ENCODE measurements around the gene B4GALT4. TPM values are rescaled to one million over a fixed set of nuclear protein-coding genes. Genes with fewer than 3 reads are reported as not detected.
"Not testable (repeated sequence)": the region's sequence is repeated elsewhere in the genome, so short reads cannot be mapped to it uniquely, and the experiment has no call there.

Gene B4GALT4
- total RNA-seq (2014; rRNA removed; shearing (Covaris generic); ENCODE audit: low replicate concordance), result 13.2 and 17.7 TPM in 2 replicates

GRCh38 chr3:119240591-119241434 lies at the start of gene B4GALT4:
TSS of gene B4GALT4 (minus strand) at chr3:119240878. CDS start at chr3:119230099, 10,779 bp downstream.
- no peaks in the 10 kb centered on the region for H3K9me3 ChIP-seq
- H3K27me3 ChIP-seq, result no peaks in the 10 kb centered on the region
- H3K4me3 ChIP-seq, result peak within 1 kb of the TSS; percentile 83
- peaks cover 12% of the 10 kb centered on the region for H3K36me3 ChIP-seq
- peak; percentile 93 for DNase-seq

- no peak overlapping the region for H3K4me3 ChIP-seq
- H3K36me3 ChIP-seq, result no peaks in the 10 kb centered on the region
- no peaks in the 10 kb centered on the region; the same call in none of the 2 replicates for H3K27me3 ChIP-seq
- no peak for DNase-seq
- H3K9me3 ChIP-seq, result peaks cover 34% of the 10 kb centered on the region
Measured at GRCh38 chr3:119289404-119289770, 48.7 kb upstream of the B4GALT4 start.

GRCh38 chr3:119288669-119289403 lies 48.2 kb upstream of the B4GALT4 start:
- Histone ChIP-seq H3K36me3 (no peaks in the 10 kb centered on the region), H3K9me3 (peaks cover 34% of the 10 kb centered on the region), H3K4me3 (no peak overlapping the region), H3K27me3 (no peaks in the 10 kb centered on the region; the same call in none of the 2 replicates)
- DNase-seq, result no peak

- Histone ChIP-seq H3K9me3 (no peaks in the 10 kb centered on the region; the same call in 1 of the 2 replicates), H3K36me3 (no peaks in the 10 kb centered on the region), H3K4me3 (no peak overlapping the region), H3K27me3 (no peaks in the 10 kb centered on the region)
- DNase-seq, result no peak
Measured at GRCh38 chr3:119279584-119280243, 39.0 kb upstream of the B4GALT4 start.

GRCh38 chr3:119279101-119279554 lies 38.5 kb upstream of the B4GALT4 start:
- DNase-seq, result peak; percentile 60
- Histone ChIP-seq H3K27me3 (no peaks in the 10 kb centered on the region), H3K9me3 (no peaks in the 10 kb centered on the region), H3K36me3 (no peaks in the 10 kb centered on the region), H3K4me3 (no peak overlapping the region)

- Histone ChIP-seq H3K36me3 (no peaks in the 10 kb centered on the region), H3K9me3 (no peaks in the 10 kb centered on the region), H3K4me3 (no peak overlapping the region), H3K27me3 (no peaks in the 10 kb centered on the region)
- no peak for DNase-seq
Measured at GRCh38 chr3:119276680-119277079, 36.0 kb upstream of the B4GALT4 start.

- not testable (repeated sequence) for H3K9me3 ChIP-seq, H3K4me3 ChIP-seq, H3K27me3 ChIP-seq, H3K36me3 ChIP-seq, DNase-seq
Measured at GRCh38 chr3:119270212-119270611, 29.5 kb upstream of the B4GALT4 start.

- no peak for DNase-seq
- H3K36me3 ChIP-seq, result no peaks in the 10 kb centered on the region
- no peak overlapping the region for H3K4me3 ChIP-seq
- peaks cover 10% of the 10 kb centered on the region; the same call in 1 of the 2 replicates for H3K27me3 ChIP-seq
- no peaks in the 10 kb centered on the region for H3K9me3 ChIP-seq
Measured at GRCh38 chr3:119261055-119261454, 20.4 kb upstream of the B4GALT4 start.

- Histone ChIP-seq H3K36me3 (no peaks in the 10 kb centered on the region), H3K9me3 (no peaks in the 10 kb centered on the region), H3K27me3 (peaks cover 6% of the 10 kb centered on the region; the same call in 1 of the 2 replicates), H3K4me3 (no peak overlapping the region)
- no peak for DNase-seq
Measured at GRCh38 chr3:119259821-119260220, 19.1 kb upstream of the B4GALT4 start.

- H3K9me3 ChIP-seq, result no peaks in the 10 kb centered on the region
- DNase-seq, result no peak
- no peak overlapping the region for H3K4me3 ChIP-seq
- no peaks in the 10 kb centered on the region for H3K36me3 ChIP-seq
- H3K27me3 ChIP-seq, result peaks cover 3% of the 10 kb centered on the region; the same call in 1 of the 2 replicates
Measured at GRCh38 chr3:119258915-119259314, 18.2 kb upstream of the B4GALT4 start.

- no peaks in the 10 kb centered on the region for H3K36me3 ChIP-seq
- DNase-seq, result peak; percentile 36
- H3K27me3 ChIP-seq, result no peaks in the 10 kb centered on the region; the same call in 1 of the 2 replicates
- H3K4me3 ChIP-seq, result no peak overlapping the region
- no peaks in the 10 kb centered on the region for H3K9me3 ChIP-seq
Measured at GRCh38 chr3:119257654-119258410, 17.2 kb upstream of the B4GALT4 start.

- Histone ChIP-seq H3K27me3 (no peaks in the 10 kb centered on the region; the same call in 1 of the 2 replicates), H3K9me3 (no peaks in the 10 kb centered on the region), H3K4me3 (no peak overlapping the region), H3K36me3 (no peaks in the 10 kb centered on the region)
- DNase-seq, result no peak
Measured at GRCh38 chr3:119257111-119257510, 16.4 kb upstream of the B4GALT4 start.

GRCh38 chr3:119255214-119255613 lies 14.5 kb upstream of the B4GALT4 start:
- Histone ChIP-seq H3K4me3 (no peak overlapping the region), H3K9me3 (no peaks in the 10 kb centered on the region), H3K27me3 (no peaks in the 10 kb centered on the region; the same call in 1 of the 2 replicates), H3K36me3 (no peaks in the 10 kb centered on the region)
- DNase-seq, result no peak

- DNase-seq, result no peak
- no peak overlapping the region for H3K4me3 ChIP-seq
- no peaks in the 10 kb centered on the region for H3K27me3 ChIP-seq
- peaks cover 6% of the 10 kb centered on the region for H3K9me3 ChIP-seq
- no peaks in the 10 kb centered on the region for H3K36me3 ChIP-seq
Measured at GRCh38 chr3:119245778-119246177, 5.1 kb upstream of the B4GALT4 start.

- peaks cover 2% of the 10 kb centered on the region; the same call in 1 of the 2 replicates for H3K36me3 ChIP-seq
- no peak for DNase-seq
- peaks cover 4% of the 10 kb centered on the region for H3K9me3 ChIP-seq
- H3K27me3 ChIP-seq, result no peaks in the 10 kb centered on the region
- H3K4me3 ChIP-seq, result no peak overlapping the region
Measured at GRCh38 chr3:119243712-119244111, 3.0 kb upstream of the B4GALT4 start.

GRCh38 chr3:119243058-119243529 lies 2.4 kb upstream of the B4GALT4 start:
- H3K9me3 ChIP-seq, DNase-seq, H3K36me3 ChIP-seq, H3K27me3 ChIP-seq, H3K4me3 ChIP-seq: not testable (repeated sequence)

Data from MG63 (cell line).